ENCODE measurements around the gene ANXA2R. TPM values are rescaled to one million over a fixed set of nuclear protein-coding genes. Genes with fewer than 3 reads are reported as not detected.
"Not testable (repeated sequence)": the region's sequence is repeated elsewhere in the genome, so short reads cannot be mapped to it uniquely, and the experiment has no call there.

ANXA2R gene, protein sequence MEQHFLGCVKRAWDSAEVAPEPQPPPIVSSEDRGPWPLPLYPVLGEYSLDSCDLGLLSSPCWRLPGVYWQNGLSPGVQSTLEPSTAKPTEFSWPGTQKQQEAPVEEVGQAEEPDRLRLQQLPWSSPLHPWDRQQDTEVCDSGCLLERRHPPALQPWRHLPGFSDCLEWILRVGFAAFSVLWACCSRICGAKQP
- total RNA-seq (1.8 and 3.1 TPM in 2 replicates), polyA plus RNA-seq (0.61 and 1.4 TPM in 2 replicates), polyA minus RNA-seq (ENCODE audit: low replicate concordance) (2.2 and 2.3 TPM in 2 replicates)
- 0.69 and 2.1 TPM in 2 replicates for polyA plus RNA-seq (2012)

- Histone ChIP-seq H2AFZ (ENCODE audit: low read length) (peak within 1 kb of the TSS; percentile 46), H3K36me3 (ENCODE audit: control insufficient read depth, insufficient read depth, low read length) (peaks cover 2% of the 10 kb centered on the region), H4K20me1 (ENCODE audit: control insufficient read depth, extremely low read depth, insufficient read depth, low read length) (no peaks in the 10 kb centered on the region), H3K27me3 (ENCODE audit: control insufficient read depth, insufficient read depth, low read length) (no peaks in the 10 kb centered on the region), H3K27ac (ENCODE audit: insufficient read depth, low read length) (peak within 1 kb of the TSS; percentile 96), H3K79me2 (ENCODE audit: control insufficient read depth, insufficient read depth, low read length) (peaks cover 75% of the 10 kb centered on the region), H3K4me1 (ENCODE audit: control insufficient read depth, extremely low read depth, insufficient read depth, low read length) (peaks cover 5% of the 10 kb centered on the region), H3K4me2 (ENCODE audit: extremely low read depth, insufficient read depth, low read length) (peak within 1 kb of the TSS; percentile 99), H3K9me3 (ENCODE audit: control insufficient read depth, insufficient read depth, low read depth, low read length) (no peaks in the 10 kb centered on the region), H3K4me3 (replicated peaks in 1 of 4; ENCODE audit: control extremely low read depth in 1 of 4, insufficient read depth in 1 of 4, low read depth in 3 of 4, low read length in 4 of 4) (peak within 1 kb of the TSS; percentile 66 to 85 (median 83)), H3K9ac (ENCODE audit: insufficient read depth, low read length) (peak within 1 kb of the TSS; percentile 83)
- DNase-seq (ENCODE audit: low read depth in 2 of 2): peak; percentile 98 to 99
- TF ChIP-seq EZH2 (IDR thresholded peaks at IDR 0.05; ENCODE audit: low read length, missing control alignments): no peak
- peak; percentile 82 to 89 for TF ChIP-seq CTCF (conservative IDR thresholded peaks at IDR 0.05 in 1 of 2, IDR thresholded peaks at IDR 0.05 in 1 of 2; ENCODE audit: low read depth in 1 of 2, low read length in 2 of 2)
Observed at GRCh38 chr5:43040287-43041098, at the start of gene ANXA2R. Gene ANXA2R, minus strand, starts transcription at chr5:43040319. Its CDS starts 273 bp downstream, at chr5:43040046.

- H3K36me3 ChIP-seq (ENCODE audit: control insufficient read depth, insufficient read depth, low read length); H3K27me3 ChIP-seq (ENCODE audit: control insufficient read depth, insufficient read depth, low read length); H4K20me1 ChIP-seq (ENCODE audit: control insufficient read depth, extremely low read depth, insufficient read depth, low read length); H3K4me1 ChIP-seq (ENCODE audit: control insufficient read depth, extremely low read depth, insufficient read depth, low read length); H3K9me3 ChIP-seq (ENCODE audit: control insufficient read depth, insufficient read depth, low read depth, low read length); H3K9ac ChIP-seq (ENCODE audit: insufficient read depth, low read length); H3K27ac ChIP-seq (ENCODE audit: insufficient read depth, low read length); DNase-seq (ENCODE audit: low read depth in 2 of 2); H3K4me2 ChIP-seq (ENCODE audit: extremely low read depth, insufficient read depth, low read length); H3K4me3 ChIP-seq (replicated peaks in 1 of 4; ENCODE audit: control extremely low read depth in 1 of 4, insufficient read depth in 1 of 4, low read depth in 3 of 4, low read length in 4 of 4); H3K79me2 ChIP-seq (ENCODE audit: control insufficient read depth, insufficient read depth, low read length); H2AFZ ChIP-seq (ENCODE audit: low read length): not testable (repeated sequence)
Observed at GRCh38 chr5:43086118-43086908, 46.2 kb upstream of the ANXA2R start.

DNA sequence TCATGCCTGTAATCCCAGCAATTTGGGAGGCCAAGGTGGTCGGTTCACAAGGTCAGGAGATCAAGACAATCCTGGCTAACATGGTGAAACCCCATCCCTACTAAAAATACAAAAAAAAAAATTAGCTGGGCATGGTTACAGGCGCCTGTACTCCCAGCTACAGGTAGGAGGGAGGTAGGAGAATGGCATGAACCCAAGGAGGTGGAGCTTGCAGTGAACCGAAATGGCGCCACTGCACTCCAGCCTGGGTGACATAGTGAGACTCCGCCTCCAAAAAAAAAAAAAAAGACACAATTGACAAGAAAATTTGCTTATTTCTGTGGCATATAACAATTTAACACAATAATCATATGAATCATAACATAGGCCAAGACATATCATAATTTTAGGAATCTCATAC lies 45.3 kb upstream of the ANXA2R start:
- no peak overlapping the region for H3K4me3 ChIP-seq (replicated peaks in 1 of 4; ENCODE audit: control extremely low read depth in 1 of 4, insufficient read depth in 1 of 4, low read depth in 3 of 4, low read length in 4 of 4)
- no peaks in the 10 kb centered on the region for H3K4me1 ChIP-seq (ENCODE audit: control insufficient read depth, extremely low read depth, insufficient read depth, low read length)
- H2AFZ ChIP-seq (ENCODE audit: low read length): no peak overlapping the region
- H3K27me3 ChIP-seq (ENCODE audit: control insufficient read depth, insufficient read depth, low read length): no peaks in the 10 kb centered on the region
- no peaks in the 10 kb centered on the region for H4K20me1 ChIP-seq (ENCODE audit: control insufficient read depth, extremely low read depth, insufficient read depth, low read length)
- no peaks in the 10 kb centered on the region for H3K79me2 ChIP-seq (ENCODE audit: control insufficient read depth, insufficient read depth, low read length)
- H3K9me3 ChIP-seq (ENCODE audit: control insufficient read depth, insufficient read depth, low read depth, low read length): no peaks in the 10 kb centered on the region
- H3K27ac ChIP-seq (ENCODE audit: insufficient read depth, low read length): no peak overlapping the region
- no peak overlapping the region for H3K4me2 ChIP-seq (ENCODE audit: extremely low read depth, insufficient read depth, low read length)
- DNase-seq (ENCODE audit: low read depth in 2 of 2): no peak
- TF ChIP-seq EZH2 (IDR thresholded peaks at IDR 0.05; ENCODE audit: low read length, missing control alignments) (no peak), CTCF (conservative IDR thresholded peaks at IDR 0.05 in 1 of 2, IDR thresholded peaks at IDR 0.05 in 1 of 2; ENCODE audit: low read depth in 1 of 2, low read length in 2 of 2) (no peak)
- no peaks in the 10 kb centered on the region for H3K36me3 ChIP-seq (ENCODE audit: control insufficient read depth, insufficient read depth, low read length)
- H3K9ac ChIP-seq (ENCODE audit: insufficient read depth, low read length): no peak overlapping the region

GRCh38 chr5:43084468-43084867 lies 44.3 kb upstream of the ANXA2R start:
- not testable (repeated sequence) for H4K20me1 ChIP-seq (ENCODE audit: control insufficient read depth, extremely low read depth, insufficient read depth, low read length); H3K4me1 ChIP-seq (ENCODE audit: control insufficient read depth, extremely low read depth, insufficient read depth, low read length); H2AFZ ChIP-seq (ENCODE audit: low read length); H3K9me3 ChIP-seq (ENCODE audit: control insufficient read depth, insufficient read depth, low read depth, low read length); DNase-seq (ENCODE audit: low read depth in 2 of 2); H3K27ac ChIP-seq (ENCODE audit: insufficient read depth, low read length); H3K79me2 ChIP-seq (ENCODE audit: control insufficient read depth, insufficient read depth, low read length); H3K27me3 ChIP-seq (ENCODE audit: control insufficient read depth, insufficient read depth, low read length); H3K4me2 ChIP-seq (ENCODE audit: extremely low read depth, insufficient read depth, low read length); H3K9ac ChIP-seq (ENCODE audit: insufficient read depth, low read length); H3K4me3 ChIP-seq (replicated peaks in 1 of 4; ENCODE audit: control extremely low read depth in 1 of 4, insufficient read depth in 1 of 4, low read depth in 3 of 4, low read length in 4 of 4); H3K36me3 ChIP-seq (ENCODE audit: control insufficient read depth, insufficient read depth, low read length)

DNA sequence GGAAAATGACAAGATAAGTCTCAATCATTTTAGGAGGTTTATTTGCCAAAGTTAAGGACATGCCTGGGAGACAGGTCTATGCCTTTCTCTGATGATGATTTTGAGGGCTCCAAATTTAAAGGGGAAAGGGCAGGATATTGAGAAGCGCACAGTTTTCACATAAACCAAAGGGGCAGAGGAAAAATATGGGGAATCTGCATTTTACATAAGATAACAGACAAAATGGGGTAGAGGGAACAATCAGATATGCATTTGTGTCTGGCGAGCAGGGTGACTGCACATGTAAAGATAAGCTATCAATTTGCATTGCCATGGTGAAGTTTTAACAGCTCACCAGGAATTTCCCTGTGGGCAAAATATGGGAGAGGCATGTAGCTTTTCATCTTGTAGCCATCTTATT lies 41.2 kb upstream of the ANXA2R start:
- not testable (repeated sequence) for H3K4me3 ChIP-seq (replicated peaks in 1 of 4; ENCODE audit: control extremely low read depth in 1 of 4, insufficient read depth in 1 of 4, low read depth in 3 of 4, low read length in 4 of 4); H4K20me1 ChIP-seq (ENCODE audit: control insufficient read depth, extremely low read depth, insufficient read depth, low read length); H3K27me3 ChIP-seq (ENCODE audit: control insufficient read depth, insufficient read depth, low read length); H3K36me3 ChIP-seq (ENCODE audit: control insufficient read depth, insufficient read depth, low read length); DNase-seq (ENCODE audit: low read depth in 2 of 2); H3K4me2 ChIP-seq (ENCODE audit: extremely low read depth, insufficient read depth, low read length); H3K4me1 ChIP-seq (ENCODE audit: control insufficient read depth, extremely low read depth, insufficient read depth, low read length); H3K27ac ChIP-seq (ENCODE audit: insufficient read depth, low read length); H2AFZ ChIP-seq (ENCODE audit: low read length); H3K79me2 ChIP-seq (ENCODE audit: control insufficient read depth, insufficient read depth, low read length); H3K9me3 ChIP-seq (ENCODE audit: control insufficient read depth, insufficient read depth, low read depth, low read length); H3K9ac ChIP-seq (ENCODE audit: insufficient read depth, low read length)
